A549 (cell line): ENCODE results near the gene BFSP2. TPM values are rescaled to one million over a fixed set of nuclear protein-coding genes. Genes with fewer than 3 reads are reported as not detected.

Source experiments
- ATAC-seq, 2 experiments: fragments of 200-7000 bp in 1 of 2; fragments of >200 bp in 1 of 2; cut with Nextera tagmentation in 1 of 2; cut with Tn5 transposase in 1 of 2; 3 replicates each; pipeline versions ENCODE4 v1.8.0 to v1.9.1; 2018 to 2020; ENCODE audit warnings: mild to moderate bottlenecking in 1 of 2, moderate library complexity in 1 of 2
- CTCF ChIA-PET: fragments of 300-600 bp; sonication (Branson Sonifier 250); formaldehyde crosslinking; extraction: SDS; loops from one replicate; lab custom pipeline; 2021; ENCODE audit warnings: antibody characterized with exemption, inconsistent platforms; lab: Yijun Ruan, JAX
- POLR2A ChIA-PET: fragments of 350-600 bp; formaldehyde crosslinking; extraction: SDS; loops from one replicate; lab custom pipeline; 2021; ENCODE audit warnings: antibody characterized with exemption, inconsistent platforms; lab: Yijun Ruan, JAX
- DNase-seq, 2 experiments: peaks; one replicate each; pipeline versions ENCODE4 v3.0.0 to v3.0.0-alpha.2; 2011 to 2016; ENCODE audit warnings: low read depth in 1 of 2, low spot score in 1 of 2
- FAIRE-seq: peaks from 2 replicates; lab custom pipeline; 2011; peaks lifted over from hg19 to GRCh38; lab: Jason Lieb, UNC
- H3K27ac ChIP-seq, 2 experiments: fragments of >200 bp; sonication (Bioruptor Twin); formaldehyde crosslinking; 3 replicates each; pipeline ENCODE4 v1.5.1; 2016 to 2017
- H3K4me1 ChIP-seq: fragments of >200 bp; sonication (Bioruptor Twin); formaldehyde crosslinking; 3 replicates; pipeline ENCODE4 v1.6.1; 2016
- H3K4me2 ChIP-seq: fragments of >200 bp; sonication (Bioruptor Twin); formaldehyde crosslinking; 3 replicates; pipeline ENCODE4 v1.6.1; 2016
- H3K4me3 ChIP-seq: fragments of >200 bp; sonication (Bioruptor Twin); formaldehyde crosslinking; 3 replicates; pipeline ENCODE4 v1.5.1; 2016
- H3K9me3 ChIP-seq: fragments of >200 bp; sonication (Bioruptor Twin); formaldehyde crosslinking; 3 replicates; pipeline ENCODE4 v1.6.1; 2016
- ATOH8 ChIP-seq: fragments of 250-450 bp; sonication (Bioruptor Pico); IDR thresholded peaks from 2 replicates; pipeline ENCODE4 v1.5.0; 2020; ENCODE audit warnings: low read depth, mild to moderate bottlenecking, moderate library complexity
- BCL3 ChIP-seq: fragments of >200 bp; sonication (Bioruptor Twin); formaldehyde crosslinking; IDR thresholded peaks from 3 replicates; pipeline ENCODE4 v1.6.1; 2016
- BHLHE40 ChIP-seq: IDR thresholded peaks from 2 replicates; pipeline ENCODE4 v1.6.1; 2012; ENCODE audit warnings: low read depth, low read length, inconsistent platforms
- CBX2 ChIP-seq: fragments of 200-600 bp; sonication (generic); IDR thresholded peaks from 2 replicates; pipeline ENCODE4 v1.6.1; 2016; ENCODE audit warnings: low read depth, mild to moderate bottlenecking, borderline replicate concordance
- CBX8 ChIP-seq: fragments of 200-600 bp; sonication (generic); IDR thresholded peaks from 2 replicates; pipeline ENCODE4 v1.6.1; 2016
- CEBPB ChIP-seq, 2 experiments: fragments of >200 bp in 1 of 2; sonication (Bioruptor Twin) in 1 of 2; formaldehyde crosslinking in 1 of 2; IDR thresholded peaks; 2 replicates each; pipeline ENCODE4 v1.6.1; 2012 to 2016
- CHD4 ChIP-seq: fragments of 200-600 bp; sonication (generic); IDR thresholded peaks from 2 replicates; pipeline ENCODE4 v1.6.1; 2016; ENCODE audit warnings: antibody characterized with exemption, mild to moderate bottlenecking, borderline replicate concordance
- E2F6 ChIP-seq: IDR thresholded peaks from 2 replicates; pipeline ENCODE4 v1.6.1; 2012; ENCODE audit warnings: low read depth, borderline replicate concordance
- EHF ChIP-seq: fragments of 250-450 bp; sonication (Bioruptor Pico); IDR thresholded peaks from 2 replicates; pipeline ENCODE4 v1.5.0; 2020; ENCODE audit warnings: mild to moderate bottlenecking
- EP300 ChIP-seq, 2 experiments: fragments of >200 bp; sonication (Bioruptor Twin); formaldehyde crosslinking; IDR thresholded peaks; 2 replicates in 1 of 2; 3 replicates in 1 of 2; pipeline ENCODE4 v1.6.1; 2016 to 2017
- HDAC2 ChIP-seq: fragments of 200-600 bp; sonication (generic); IDR thresholded peaks from 2 replicates; pipeline ENCODE4 v1.6.1; 2016
- HES2 ChIP-seq: fragments of >200 bp; sonication (Bioruptor Twin); formaldehyde crosslinking; IDR thresholded peaks from 2 replicates; pipeline ENCODE4 v1.6.1; 2016
- HEYL ChIP-seq: fragments of 250-450 bp; sonication (Bioruptor Pico); IDR thresholded peaks from 2 replicates; pipeline ENCODE4 v1.8.0; 2021; ENCODE audit warnings: mild to moderate bottlenecking, moderate library complexity
- HOXB5 ChIP-seq: fragments of 250-450 bp; sonication (Bioruptor Pico); IDR thresholded peaks from 2 replicates; pipeline ENCODE4 v1.5.0; 2020; ENCODE audit warnings: mild to moderate bottlenecking, moderate library complexity
- KDM1A ChIP-seq: fragments of 200-600 bp; sonication (generic); IDR thresholded peaks from 2 replicates; pipeline ENCODE4 v1.6.1; 2016; ENCODE audit warnings: low read depth, mild to moderate bottlenecking
- MAZ ChIP-seq: fragments of 150-350 bp; IDR thresholded peaks from 2 replicates; pipeline ENCODE4 v1.6.1; 2014; ENCODE audit warnings: antibody characterized with exemption, low read depth, low read length, borderline replicate concordance
- PBX3 ChIP-seq: IDR thresholded peaks from 2 replicates; pipeline ENCODE4 v1.6.1; 2012
- RARB ChIP-seq: fragments of 250-450 bp; sonication (Bioruptor Pico); IDR thresholded peaks from 2 replicates; pipeline ENCODE4 v1.8.0; 2021; ENCODE audit warnings: mild to moderate bottlenecking, moderate library complexity
- RCOR1 ChIP-seq: fragments of 150-350 bp; IDR thresholded peaks from 2 replicates; pipeline ENCODE4 v1.6.1; 2014; ENCODE audit warnings: antibody characterized with exemption, low read length, low read depth
- REST ChIP-seq: fragments of 200-600 bp; sonication (generic); IDR thresholded peaks from 2 replicates; pipeline ENCODE4 v1.6.1; 2016; ENCODE audit warnings: antibody characterized with exemption, mild to moderate bottlenecking, moderate library complexity
- RNF2 ChIP-seq: fragments of 200-600 bp; sonication (generic); IDR thresholded peaks from 2 replicates; pipeline ENCODE4 v1.6.1; 2016; ENCODE audit warnings: low read depth, mild to moderate bottlenecking, antibody characterized with exemption, moderate library complexity, borderline replicate concordance
- SMC3 ChIP-seq: fragments of >200 bp; sonication (Bioruptor Twin); formaldehyde crosslinking; IDR thresholded peaks from 3 replicates; pipeline ENCODE4 v1.6.1; 2018; ENCODE audit warnings: inconsistent platforms
- TP53 ChIP-seq: fragments of 250-450 bp; sonication (Bioruptor Pico); IDR thresholded peaks from 2 replicates; pipeline ENCODE4 v1.5.0; 2021; ENCODE audit warnings: mild to moderate bottlenecking, moderate library complexity
- USF2 ChIP-seq: fragments of 450-650 bp; IDR thresholded peaks from 2 replicates; pipeline ENCODE4 v1.6.1; 2014; ENCODE audit warnings: antibody characterized with exemption
- ZFP36 ChIP-seq: fragments of 450-650 bp; IDR thresholded peaks from 2 replicates; pipeline ENCODE4 v1.6.1; 2014; ENCODE audit warnings: borderline replicate concordance; ENCODE audit not compliant: partially characterized antibody
- ZSCAN20 ChIP-seq: fragments of 250-450 bp; sonication (Bioruptor Pico); IDR thresholded peaks from 2 replicates; pipeline ENCODE4 v1.8.0; 2022; ENCODE audit warnings: mild to moderate bottlenecking, moderate library complexity
- WGBS: methylation state at CpG from one replicate; pipeline ENCODE4 v1.1.6; 2017; ENCODE audit errors: missing lambda C conversion rate; 5-methylcytosine and 5-hydroxymethylcytosine counted together
- polyA plus RNA-seq, 4 experiments: library from polyadenylated mRNA; depleted of rRNA in 3 of 4; stranded (reverse); fragments of >200 nt; fragmentation: RNase III in 1 of 4; extraction: RNeasy Plus Mini Kit Qiagen cat#74134 plus additional on column Dnase treatment in 1 of 4; gene quantifications; 2 replicates in 3 of 4; 3 replicates in 1 of 4; pipeline ENCODE4 v1.2.3, GENCODE V29; 2011 to 2017

BFSP2 gene
- polyA plus RNA-seq, 2 of the 4 experiments (the other 2 are of a cell fraction): 0.18 TPM; not detected in 1

- FAIRE-seq (no peak), ATAC-seq (no peak), DNase-seq (no peak)
- no peaks in the 10 kb centered on the region for H3K4me1 ChIP-seq
- TF ChIP-seq KDM1A: no peak
- TF ChIP-seq HES2: no peak
- TF ChIP-seq HEYL (CRISPR knock-in tag): no peak
- TF ChIP-seq CBX2: no peak
- no peak for TF ChIP-seq TP53
- no peak for TF ChIP-seq USF2
- TF ChIP-seq SMC3: no peak
- no peak for TF ChIP-seq PBX3
- TF ChIP-seq CBX8: no peak
- no peak for TF ChIP-seq HDAC2
- no peak for TF ChIP-seq RARB (CRISPR knock-in tag)
- TF ChIP-seq ZSCAN20 (CRISPR knock-in tag): no peak
- no peak for TF ChIP-seq E2F6
- no peak for TF ChIP-seq HOXB5 (CRISPR knock-in tag)
- TF ChIP-seq CEBPB (IDR thresholded peaks at IDR 0.05): no peak
- no peak for TF ChIP-seq EHF (CRISPR knock-in tag)
- no peak for TF ChIP-seq REST
- POLR2A ChIA-PET: no interaction called here
- no peaks in the 10 kb centered on the region for H3K9me3 ChIP-seq
- no peak overlapping the region for H3K27ac ChIP-seq
- H3K4me3 ChIP-seq: no peak overlapping the region
- CTCF ChIA-PET: no interaction called here
- no peak overlapping the region for H3K4me2 ChIP-seq
Measured at GRCh38 chr3:133429063-133429462, 29.2 kb downstream of the BFSP2 start.

- H3K4me1 ChIP-seq: peaks cover 22% of the 10 kb centered on the region
- DNase-seq (no peak), FAIRE-seq (no peak)
- 89% methylated on average over 2 of the region's 2 CpGs for WGBS
- POLR2A ChIA-PET: no interaction called here
- H3K27ac ChIP-seq: no peak overlapping the region
- TF ChIP-seq RNF2 (no peak), ZFP36 (no peak), RARB (CRISPR knock-in tag) (no peak), CHD4 (no peak), EP300 (IDR thresholded peaks at IDR 0.05) (no peak), MAZ (no peak), BCL3 (no peak), TP53 (no peak), RCOR1 (no peak), ATOH8 (no peak), BHLHE40 (no peak), CEBPB (IDR thresholded peaks at IDR 0.05) (no peak), REST (no peak)
- TF ChIP-seq, all 56 proteins: peak for 0
- no peak overlapping the region for H3K4me3 ChIP-seq
- no peak for ATAC-seq
- no peaks in the 10 kb centered on the region for H3K9me3 ChIP-seq
- CTCF ChIA-PET: no interaction called here
- no peak overlapping the region for H3K4me2 ChIP-seq
Measured at GRCh38 chr3:133439563-133439962, 39.7 kb downstream of the BFSP2 start.
